K562 (cell line): ENCODE measurements around the gene KLHL13. TPM values are rescaled to one million over a fixed set of nuclear protein-coding genes. Genes with fewer than 3 reads are reported as not detected.

Experiments used
- ATAC-seq: fragments of 200-7000 bp; cut with Tn5 transposase; 3 replicates; pipeline ENCODE4 v1.9.1; 2020; ENCODE audit warnings: moderate library complexity
- BruUV-seq: library from RNA; stranded (reverse); fragments of 400-500 nt; replicated peaks from 2 replicates; lab custom pipeline; 2021; lab: Mats Ljungman, UMichigan
- CTCF ChIA-PET: fragments of 300-600 bp; formaldehyde crosslinking; extraction: SDS; loops from one replicate; lab custom pipeline; 2021; ENCODE audit warnings: low intra/inter-chr PET ratio; lab: Yijun Ruan, JAX
- POLR2A ChIA-PET: fragments of 300-600, 350-650 bp; sonication (Branson Sonifier 250); formaldehyde crosslinking; extraction: SDS; loops from one replicate; lab custom pipeline; 2021; ENCODE audit warnings: antibody characterized with exemption, inconsistent platforms; lab: Yijun Ruan, JAX
- DNase-seq, 4 experiments: peaks; one replicate each; pipeline versions ENCODE4 v3.0.0 to v3.0.0-alpha.2; 2011 to 2018; ENCODE audit warnings: low spot score in 3 of 4, mixed read lengths in 3 of 4; ENCODE audit errors: extremely low read depth in 1 of 4
- FAIRE-seq: peaks from 2 replicates; lab custom pipeline; 2011; peaks lifted over from hg19 to GRCh38; lab: Jason Lieb, UNC
- H2AFZ ChIP-seq: 2 replicates; pipeline ENCODE4 v1.6.0; 2011; ENCODE audit warnings: low read depth, low read length, control low read depth, inconsistent platforms
- H3K27ac ChIP-seq: fragments of 200-600 bp; 3 replicates; pipeline ENCODE4 v1.8.0; 2011; ENCODE audit warnings: low read depth, mild to moderate bottlenecking, control low read depth, inconsistent platforms, low read length, moderate library complexity, mixed read lengths; ENCODE audit errors: extremely low read depth
- H3K27me3 ChIP-seq, 2 experiments: fragments of 300-600 bp in 1 of 2; 2 replicates in 1 of 2; 3 replicates in 1 of 2; pipeline versions ENCODE4 v1.6.0 to v1.8.0; 2011; ENCODE audit warnings: inconsistent platforms in 2 of 2, low read length in 2 of 2, mild to moderate bottlenecking in 1 of 2, mixed read lengths in 1 of 2, moderate library complexity in 1 of 2; ENCODE audit not compliant: control insufficient read depth in 2 of 2, insufficient read depth in 2 of 2
- H3K36me3 ChIP-seq: fragments of 300-600 bp; 3 replicates; pipeline ENCODE4 v1.8.0; 2011; ENCODE audit warnings: mild to moderate bottlenecking, low read length, inconsistent platforms; ENCODE audit not compliant: control insufficient read depth, insufficient read depth
- H3K4me1 ChIP-seq, 2 experiments: fragments of 200-600 bp in 1 of 2; replicated peaks in 1 of 2; 2 replicates in 1 of 2; 3 replicates in 1 of 2; pipeline versions ENCODE4 v1.5.1 to v1.8.0; 2011; ENCODE audit warnings: inconsistent platforms in 2 of 2, low read length in 2 of 2, mild to moderate bottlenecking in 1 of 2, mixed read lengths in 1 of 2, moderate library complexity in 1 of 2; ENCODE audit not compliant: control insufficient read depth in 2 of 2, insufficient read depth in 2 of 2
- H3K4me2 ChIP-seq: 2 replicates; pipeline ENCODE4 v1.6.1; 2011; ENCODE audit warnings: low read length, control low read depth, inconsistent platforms, mixed read lengths; ENCODE audit not compliant: insufficient read depth
- H3K4me3 ChIP-seq: fragments of 200-600 bp; sonication (generic), shearing (Covaris generic); 2 replicates; pipeline ENCODE4 v1.5.1; 2016; ENCODE audit warnings: control low read depth, inconsistent platforms
- H3K79me2 ChIP-seq: fragments of 200-600 bp; 3 replicates; pipeline ENCODE4 v1.8.0; 2011; ENCODE audit warnings: low read length, inconsistent platforms; ENCODE audit not compliant: control insufficient read depth, insufficient read depth
- H3K9ac ChIP-seq, 2 experiments: 2 replicates each; pipeline versions ENCODE4 v1.6.0 to v1.6.1; 2011; ENCODE audit warnings: low read depth in 2 of 2, low read length in 2 of 2, control low read depth in 1 of 2, inconsistent platforms in 1 of 2, mild to moderate bottlenecking in 1 of 2, mixed read lengths in 1 of 2; ENCODE audit not compliant: insufficient read depth in 1 of 2
- H3K9me1 ChIP-seq: one replicate; pipeline ENCODE4 v1.6.0; 2011; ENCODE audit warnings: inconsistent platforms, mild to moderate bottlenecking, low read length, moderate library complexity; ENCODE audit not compliant: control insufficient read depth, insufficient read depth
- H3K9me3 ChIP-seq: replicated peaks from 2 replicates; pipeline ENCODE4 v1.5.1; 2011; ENCODE audit warnings: low read depth, low read length, inconsistent platforms; ENCODE audit not compliant: control insufficient read depth, insufficient read depth
- H4K20me1 ChIP-seq: replicated peaks from 2 replicates; pipeline ENCODE4 v1.6.1; 2011; ENCODE audit warnings: low read length, inconsistent platforms, mixed read lengths; ENCODE audit not compliant: control insufficient read depth, insufficient read depth
- NR4A1 ChIP-seq, 2 experiments: fragments of 250-450 bp in 1 of 2; fragments of 450-650 bp in 1 of 2; sonication (Bioruptor Pico) in 1 of 2; IDR thresholded peaks; 2 replicates each; pipeline versions ENCODE4 v1.4.0 to v1.6.1; 2016 to 2020; ENCODE audit warnings: mild to moderate bottlenecking in 2 of 2, missing compliant biosample characterization in 1 of 2, missing genetic modification characterization in 1 of 2, moderate library complexity in 1 of 2
- PBX2 ChIP-seq, 2 experiments: IDR thresholded peaks in 1 of 2; conservative IDR thresholded peaks in 1 of 2; 2 replicates each; pipeline ENCODE4 v1.6.1; 2016; ENCODE audit warnings: low read depth in 2 of 2, mild to moderate bottlenecking in 1 of 2, missing compliant biosample characterization in 1 of 2, missing genetic modification characterization in 1 of 2, moderate library complexity in 1 of 2
- ZSCAN32 ChIP-seq: fragments of 450-650 bp; formaldehyde crosslinking; IDR thresholded peaks from 2 replicates; pipeline ENCODE4 v1.4.0; 2020; ENCODE audit warnings: mild to moderate bottlenecking, moderate library complexity
- WGBS: fragments of 100-300 bp; shearing (Covaris generic); methylation state at CpG from one replicate; pipeline ENCODE4 v1.1.6; 2016; ENCODE audit warnings: low coverage, mixed read lengths; ENCODE audit not compliant: insufficient coverage; ENCODE audit errors: missing lambda C conversion rate; 5-methylcytosine and 5-hydroxymethylcytosine counted together
- in situ Hi-C: fragments of 300-500 bp; cut with MboI; formaldehyde crosslinking; loops from 4 replicates; pipeline ENCODE4 v1.15.0; 2018; ENCODE audit warnings: inconsistent platforms, mixed read lengths
- intact Hi-C: fragments of 100-400 bp; cut with micrococcal nuclease; formaldehyde crosslinking; loops from 2 replicates; pipeline ENCODE4 v1.14.2; 2022
- polyA plus RNA-seq, 8 experiments: library from polyadenylated mRNA; depleted of rRNA in 4 of 8; stranded (reverse) in 5 of 8; unstranded in 3 of 8; fragments of >200 nt; fragmentation: Nextera tagmentation in 2 of 8; fragmentation: Illumina TruSeq in 1 of 8; extraction: Ambion mirVana in 2 of 8; extraction: Trizol in 1 of 8; gene quantifications; 2 replicates each; pipeline versions ENCODE4 v1.2.1 to v1.2.3, GENCODE V29; 2011 to 2014; ENCODE audit warnings: inconsistent platforms in 1 of 8, missing spikeins in 1 of 8
- total RNA-seq, 7 experiments: library from RNA; depleted of rRNA in 6 of 7; stranded (reverse); fragments of >200 nt in 6 of 7; fragmentation: Illumina TruSeq in 2 of 7; extraction: Trizol in 2 of 7; gene quantifications; 2 replicates each; pipeline versions ENCODE4 v1.2.1 to v1.2.3, GENCODE V29; 2011 to 2021; ENCODE audit warnings: low replicate concordance in 1 of 7

KLHL13 gene
- total and polyA plus RNA-seq, 9 of the 15 experiments (the other 6 are each of a cell fraction or from before 2014, with no cell fraction given), result 1.2 to 4.1 (median 2.2) TPM

GRCh38 chrX:118066867-118067515 is 49.6 kb downstream of the KLHL13 start (continued):
- TF ChIP-seq PBX2 (CRISPR knock-in tag; IDR thresholded peaks at IDR 0.05; ENCODE audit: low read depth) (no peak), PBX2 (tag; conservative IDR thresholded peaks at IDR 0.05; ENCODE audit: low read depth) (no peak)

DNA sequence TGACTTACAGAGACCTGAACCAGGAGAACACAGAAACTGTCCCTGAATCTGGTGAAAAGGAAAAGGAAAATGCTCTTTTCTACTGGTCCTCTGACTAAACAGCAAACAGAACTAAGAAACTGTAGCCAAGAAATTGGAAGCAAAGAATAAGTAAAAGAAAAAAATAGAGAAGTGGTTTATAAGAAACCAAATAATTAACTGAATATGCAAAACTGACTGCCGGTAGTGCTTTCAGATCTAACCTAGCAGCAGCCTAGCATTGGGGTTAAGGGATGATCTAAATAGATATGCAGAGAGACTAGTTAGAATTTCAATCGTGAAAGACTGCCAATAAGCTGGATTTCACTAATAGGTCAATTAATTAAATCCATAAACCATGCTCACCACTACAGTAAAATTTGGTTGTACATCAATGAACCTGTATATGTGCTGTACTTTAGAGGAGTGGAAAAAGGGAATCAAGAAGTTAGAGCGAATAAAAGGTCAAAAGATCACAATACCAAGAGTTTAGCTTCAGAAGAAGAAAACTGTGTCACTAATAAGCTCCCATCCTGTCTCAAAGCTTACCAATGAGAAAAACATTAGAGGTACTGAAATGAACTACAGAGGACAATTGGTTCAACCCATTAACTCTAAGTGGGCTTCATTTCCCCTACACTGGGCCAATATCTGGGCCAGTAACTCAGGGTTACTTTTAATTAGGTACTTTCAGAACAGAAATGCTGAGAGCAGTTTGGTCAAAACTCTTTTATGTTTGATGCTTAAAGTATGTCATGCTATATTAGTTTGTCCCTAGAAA is 53.6 kb downstream of the KLHL13 start:
- ChIA-PET CTCF (no interaction called here), POLR2A (interaction anchor here (1.0 kb wide), 1 partner anchor 16 kb away, joined by 3 read pairs; no protein-coding TSS in a partner anchor)
- no peak overlapping the region for H3K4me2 ChIP-seq
- FAIRE-seq (no peak), ATAC-seq (no peak), DNase-seq (no peak)
- no peaks in the 10 kb centered on the region for H3K27me3 ChIP-seq
- TF ChIP-seq ZSCAN32 (CRISPR knock-in tag) (no peak), NR4A1 (CRISPR knock-in tag; IDR thresholded peaks at IDR 0.05) (no peak), NR4A1 (tag; IDR thresholded peaks at IDR 0.05) (no peak)
- H3K4me1 ChIP-seq, result no peaks in the 10 kb centered on the region
- no peaks in the 10 kb centered on the region for H4K20me1 ChIP-seq
- intact Hi-C loops (no loop called here), in situ Hi-C loops (no loop called here)
- H2AFZ ChIP-seq, result no peak overlapping the region
- no TSS peak for BruUV-seq
- H3K9me1 ChIP-seq, result no peaks in the 10 kb centered on the region
- no peak overlapping the region for H3K27ac ChIP-seq
- 13% methylated on average over 3 of the region's 3 CpGs for WGBS
- no peaks in the 10 kb centered on the region for H3K36me3 ChIP-seq
- H3K9me3 ChIP-seq, result no peaks in the 10 kb centered on the region
- no peak overlapping the region for H3K9ac ChIP-seq
- H3K79me2 ChIP-seq, result no peaks in the 10 kb centered on the region
- no peak overlapping the region for H3K4me3 ChIP-seq
